Adrenal gland (tissue), 12 donors: ENCODE measurements around the gene STC2. TPM values are rescaled to one million over a fixed set of nuclear protein-coding genes. Genes with fewer than 3 reads are reported as not detected.

Experiments
- DNase-seq, 7 donors: peaks; one replicate each; pipeline ENCODE4 v3.0.0-alpha.2; 2019 to 2020
- H3K27ac ChIP-seq, 5 donors: fragments of 200-600 bp; sonication (generic) in 4 of 5; 1 replicate in 3 of 5; 2 replicates in 2 of 5; pipeline versions ENCODE4 v1.5.1 to v1.8.0; 2016 to 2020; ENCODE audit warnings: mild to moderate bottlenecking in 1 of 5
- H3K27me3 ChIP-seq: fragments of 200-600 bp; 2 replicates; pipeline ENCODE4 v1.8.0; 2021
- H3K36me3 ChIP-seq, 2 donors: fragments of 200-600 bp; replicated peaks in 1 of 2; 1 replicate in 1 of 2; 2 replicates in 1 of 2; pipeline versions ENCODE4 v1.5.1 to v1.8.0; 2018 to 2022
- H3K4me1 ChIP-seq, 2 donors: fragments of 200-600 bp; replicated peaks in 1 of 2; 1 replicate in 1 of 2; 2 replicates in 1 of 2; pipeline versions ENCODE4 v1.5.1 to v1.8.0; 2018 to 2021
- H3K4me3 ChIP-seq, 4 donors: fragments of 200-600 bp; sonication (generic) in 3 of 4; one replicate each; pipeline ENCODE4 v1.5.1; 2016 to 2018
- H3K9me3 ChIP-seq, 3 donors: fragments of 200-600 bp; sonication (generic) in 1 of 3; replicated peaks in 1 of 3; 1 replicate in 2 of 3; 2 replicates in 1 of 3; pipeline versions ENCODE4 v1.5.1 to v1.8.0; 2016 to 2021
- CTCF ChIP-seq, 6 experiments: fragments of 450-650 bp in 4 of 6; fragments of 200-600 bp in 2 of 6; sonication (generic) in 1 of 6; IDR thresholded peaks; 1 replicate in 5 of 6; 2 replicates in 1 of 6; pipeline versions ENCODE4 v1.5.1 to v1.8.0; 2016 to 2021; ENCODE audit warnings: antibody characterized with exemption in 6 of 6, mild to moderate bottlenecking in 2 of 6, moderate library complexity in 1 of 6
- POLR2A ChIP-seq, 2 donors: fragments of 450-650 bp; IDR thresholded peaks; one replicate each; pipeline ENCODE4 v1.6.1; 2017; ENCODE audit warnings: antibody characterized with exemption in 2 of 2, mild to moderate bottlenecking in 2 of 2, moderate library complexity in 1 of 2
- WGBS, 4 donors: extraction: QIAGEN DNeasy Blood & Tissue Kit in 2 of 4; methylation state at CpG; one replicate each; pipeline versions ENCODE4 v1.1.5 to v1.1.7; 2013 to 2017; 5-methylcytosine and 5-hydroxymethylcytosine counted together
- intact Hi-C, 2 donors: fragments of 100-400 bp; cut with DNase I; formaldehyde crosslinking; loops; one replicate each; pipeline versions ENCODE4 v1.14.1 to v1.15.0; 2022 to 2023
- polyA plus RNA-seq, 3 donors: library from polyadenylated mRNA; stranded (reverse); fragments of 200-250 nt in 2 of 3; fragments of 350-450 nt in 1 of 3; fragmentation: Illumina TruSeq in 1 of 3; extraction: RNeasy Lipid Tissue Mini Kit (QIAGEN cat#74804) in 1 of 3; gene quantifications; one replicate each; pipeline ENCODE4 v1.2.3, GENCODE V29; 2013 to 2014
- total RNA-seq, 9 donors: library from RNA; depleted of rRNA in 4 of 9; stranded (reverse); fragments of >200 nt in 4 of 9; fragments of 120-200 nt in 1 of 9; fragmentation: NEBNext Ultra II Directional in 1 of 9; extraction: Animal tissue kit (Norgen Biotek cat#: 25700) in 1 of 9; gene quantifications; one replicate each; pipeline versions ENCODE4 v1.1.0 to v1.2.4, GENCODE V29; 2013 to 2023
- donor health status: healthy with polysubstance abuse.
- donor health status: Bipolar disorder and iron deficiency.
- donor health status: DM: yes; HTN: yes; CAD: no.
- donor health status: DM: no; HTN: no; CAD: no.
- donor health status: DM: no; HTN: no; CAD: no.
- donor health status: DM: yes; HTN: yes; CAD: no.

STC2 gene
- total and polyA plus RNA-seq, 12 donors, result 0.28 to 3.5 (median 1.0) TPM

GRCh38 chr5:173314166-173314952, 13.9 kb downstream of the STC2 start:
- TF ChIP-seq POLR2A (IDR thresholded peaks at IDR 0.05), result no peak
- TF ChIP-seq CTCF (IDR thresholded peaks at IDR 0.05), result no peak
- Histone ChIP-seq H3K27ac (no peak overlapping the region), H3K4me3 (no peak overlapping the region), H3K27me3 (peaks cover 14% of the 10 kb centered on the region), H3K4me1 (peaks cover 5 to 24% of the 10 kb centered on the region in 2 donors), H3K36me3 (no peaks in the 10 kb centered on the region), H3K9me3 (no peaks in the 10 kb centered on the region)
- peak in 1 of 7 donors; percentile 14 for DNase-seq
- intact Hi-C loops, result no loop called here
- WGBS, 4 donors, result 70 to 76% (median 75%) methylated on average over 12 of the region's 12 CpGs

- DNase-seq, result no peak
- no peaks in the 10 kb centered on the region for H3K36me3 ChIP-seq
- no peak overlapping the region for H3K4me3 ChIP-seq
- H3K4me1 ChIP-seq, result peaks cover 5 to 24% of the 10 kb centered on the region in 2 donors
- no peaks in the 10 kb centered on the region for H3K9me3 ChIP-seq
- TF ChIP-seq CTCF (IDR thresholded peaks at IDR 0.05), result no peak
- TF ChIP-seq POLR2A (IDR thresholded peaks at IDR 0.05), result no peak
- 63 to 71% (median 67%) methylated on average over 3 of the region's 3 CpGs for WGBS, 4 donors
- intact Hi-C loops, result no loop called here
- H3K27ac ChIP-seq, result no peak overlapping the region
- H3K27me3 ChIP-seq, result peaks cover 14% of the 10 kb centered on the region
Measured at GRCh38 chr5:173313351-173313801, 14.8 kb downstream of the STC2 start.

GRCh38 chr5:173312821-173313220, 15.4 kb downstream of the STC2 start:
- H3K36me3 ChIP-seq, result no peaks in the 10 kb centered on the region
- peaks cover 14% of the 10 kb centered on the region for H3K27me3 ChIP-seq
- peak in 1 of 7 donors; percentile 1 for DNase-seq
- WGBS, 4 donors, result 75 to 80% (median 78%) methylated on average over 3 of the region's 3 CpGs
- TF ChIP-seq POLR2A (IDR thresholded peaks at IDR 0.05) (no peak), CTCF (IDR thresholded peaks at IDR 0.05) (no peak)
- intact Hi-C loops, result no loop called here
- H3K9me3 ChIP-seq, result no peaks in the 10 kb centered on the region
- H3K4me3 ChIP-seq, result no peak overlapping the region
- no peak overlapping the region for H3K27ac ChIP-seq
- peaks cover 5 to 24% of the 10 kb centered on the region in 2 donors for H3K4me1 ChIP-seq

GRCh38 chr5:173311818-173312585, 16.2 kb downstream of the STC2 start:
- H3K36me3 ChIP-seq, result no peaks in the 10 kb centered on the region
- DNase-seq, result peak in 1 of 7 donors; percentile 41
- peaks cover 5 to 24% of the 10 kb centered on the region in 2 donors for H3K4me1 ChIP-seq
- intact Hi-C loops, result no loop called here
- no peak overlapping the region for H3K4me3 ChIP-seq
- TF ChIP-seq CTCF (IDR thresholded peaks at IDR 0.05) (no peak), POLR2A (IDR thresholded peaks at IDR 0.05) (no peak)
- no peak overlapping the region for H3K27ac ChIP-seq
- H3K9me3 ChIP-seq, result no peaks in the 10 kb centered on the region
- peaks cover 19% of the 10 kb centered on the region for H3K27me3 ChIP-seq
- 86 to 93% (median 92%) methylated on average over 9 of the region's 9 CpGs for WGBS, 4 donors
